NCI-H2029 (cell line): ENCODE measurements around the gene NOSIP.

ENCODE experiments used
- DNase-seq: peaks from one replicate; lab custom pipeline; 2025; lab: John Stamatoyannopoulos, UW

The NOSIP gene

GRCh38 chr19:49507803-49508494 lies 72.4 kb downstream of the NOSIP start:
- DNase-seq = no peak

GRCh38 chr19:49506575-49507105 lies 73.7 kb downstream of the NOSIP start:
- peak; percentile 26 for DNase-seq
